HL-60 (cell line): ENCODE measurements around the gene CACNA2D3.

Experiments
- DNase-seq, 2 experiments: peaks; one replicate each; pipeline ENCODE4 v3.0.0-alpha.2; 2010 to 2020; ENCODE audit warnings: low read depth in 1 of 2, low spot score in 1 of 2
- H3K27ac ChIP-seq: fragments of 250-450 bp; sonication (Bioruptor Pico); replicated peaks from 2 replicates; pipeline ENCODE4 v1.5.1; 2020; ENCODE audit warnings: mild to moderate bottlenecking, moderate library complexity
- H3K27me3 ChIP-seq: fragments of 250-450 bp; sonication (Bioruptor Pico); 2 replicates; pipeline ENCODE4 v1.5.1; 2021; ENCODE audit warnings: mild to moderate bottlenecking, moderate library complexity; ENCODE audit not compliant: insufficient read depth, poor library complexity, severe bottlenecking
- H3K4me3 ChIP-seq: replicated peaks from 2 replicates; pipeline ENCODE4 v1.5.1; 2011; ENCODE audit warnings: mild to moderate bottlenecking, control low read depth, low read length; ENCODE audit not compliant: insufficient read depth
- CTCF ChIP-seq: IDR thresholded peaks from one replicate; pipeline ENCODE4 v1.5.1; 2011; ENCODE audit warnings: low read length, control low read depth, inconsistent platforms; ENCODE audit not compliant: insufficient read depth
- GABPA ChIP-seq: IDR thresholded peaks from 2 replicates; pipeline ENCODE4 v1.6.1; 2012; ENCODE audit warnings: low read depth
- POLR2AphosphoS5 ChIP-seq: IDR thresholded peaks from 2 replicates; pipeline ENCODE4 v1.6.1; 2012; ENCODE audit warnings: low read depth
- REST ChIP-seq: IDR thresholded peaks from 2 replicates; pipeline ENCODE4 v1.6.1; 2012; ENCODE audit warnings: low read depth; ENCODE audit not compliant: insufficient replicate concordance
- SPI1 ChIP-seq: IDR thresholded peaks from 2 replicates; pipeline ENCODE4 v1.6.1; 2012; ENCODE audit warnings: low read depth, mild to moderate bottlenecking, borderline replicate concordance

The CACNA2D3 gene

GRCh38 chr3:54353946-54354345, 231.6 kb downstream of the CACNA2D3 start:
- DNase-seq, result no peak

GRCh38 chr3:54355800-54356199, 233.4 kb downstream of the CACNA2D3 start:
- Histone ChIP-seq H3K4me3 (no peak overlapping the region), H3K27ac (no peak overlapping the region), H3K27me3 (no peaks in the 10 kb centered on the region)
- TF ChIP-seq REST (no peak), GABPA (no peak), SPI1 (no peak), POLR2AphosphoS5 (no peak), CTCF (no peak)
- DNase-seq, result no peak

More at GRCh38 chr3:54353946-54354345, 231.6 kb downstream of the CACNA2D3 start:
- Histone ChIP-seq H3K4me3 (no peak overlapping the region), H3K27me3 (no peaks in the 10 kb centered on the region), H3K27ac (no peak overlapping the region)
- TF ChIP-seq POLR2AphosphoS5 (no peak), REST (no peak), CTCF (no peak), GABPA (no peak), SPI1 (no peak)

- Histone ChIP-seq H3K27ac (no peak overlapping the region), H3K4me3 (no peak overlapping the region), H3K27me3 (no peaks in the 10 kb centered on the region)
- no peak for DNase-seq
- TF ChIP-seq REST (no peak), SPI1 (peak; percentile 83)
These were observed 234.1 kb downstream of the CACNA2D3 start for GRCh38 chr3:54356261-54357045.
